AML-193 (cell line): ENCODE measurements around the gene TMEM255A.
A peak's percentile ranks its signal among the peaks of the same experiment; 100 is the strongest.

Experiments
- DNase-seq, 2 experiments: peaks; one replicate each; lab custom pipeline; 2025; lab: John Stamatoyannopoulos, UW

Gene TMEM255A

GRCh38 chrX:120308558-120308957 is 2.7 kb downstream of the TMEM255A start:
- DNase-seq: no peak

GRCh38 chrX:120306630-120307029 is 4.6 kb downstream of the TMEM255A start:
- DNase-seq: peak; percentile 2 to 3

GRCh38 chrX:120305531-120306141 is 5.6 kb downstream of the TMEM255A start:
- DNase-seq: no peak

- no peak for DNase-seq
These were observed 7.0 kb downstream of the TMEM255A start for GRCh38 chrX:120304256-120304655.

- DNase-seq: peak; percentile 47 to 53
These were observed 8.8 kb downstream of the TMEM255A start for GRCh38 chrX:120302434-120302833.

GRCh38 chrX:120301960-120302359 is 9.3 kb downstream of the TMEM255A start:
- no peak for DNase-seq

- no peak for DNase-seq
These were observed 9.8 kb downstream of the TMEM255A start for GRCh38 chrX:120301497-120301896.

- DNase-seq: no peak
These were observed 11.3 kb downstream of the TMEM255A start for GRCh38 chrX:120299928-120300327.

- no peak for DNase-seq
These were observed 13.3 kb downstream of the TMEM255A start for GRCh38 chrX:120297923-120298322.

GRCh38 chrX:120294651-120295050 is 16.6 kb downstream of the TMEM255A start:
- DNase-seq: no peak

GRCh38 chrX:120293015-120293414 is 18.2 kb downstream of the TMEM255A start:
- no peak for DNase-seq

- no peak for DNase-seq
These were observed 20.1 kb downstream of the TMEM255A start for GRCh38 chrX:120291211-120291610.

GRCh38 chrX:120290107-120290506 is 21.2 kb downstream of the TMEM255A start:
- no peak for DNase-seq

- no peak for DNase-seq
These were observed 23.6 kb downstream of the TMEM255A start for GRCh38 chrX:120287513-120288112.

- DNase-seq: no peak
These were observed 24.3 kb downstream of the TMEM255A start for GRCh38 chrX:120286733-120287512.

GRCh38 chrX:120282697-120283096 is 28.6 kb downstream of the TMEM255A start:
- DNase-seq: no peak

GRCh38 chrX:120281761-120282160 is 29.5 kb downstream of the TMEM255A start:
- no peak for DNase-seq

- no peak for DNase-seq
These were observed 30.1 kb downstream of the TMEM255A start for GRCh38 chrX:120281021-120281624.

GRCh38 chrX:120274958-120275357 is 36.3 kb downstream of the TMEM255A start:
- no peak for DNase-seq

GRCh38 chrX:120274145-120274544 is 37.1 kb downstream of the TMEM255A start:
- DNase-seq: no peak

GRCh38 chrX:120271218-120271617 is 40.0 kb downstream of the TMEM255A start:
- DNase-seq: no peak

- DNase-seq: no peak
These were observed 40.7 kb downstream of the TMEM255A start for GRCh38 chrX:120270567-120270966.
